NB4 (cell line): Measurements from ENCODE around the gene GRM1.

Experiments
- MAX ChIP-seq: IDR thresholded peaks from 2 replicates; pipeline ENCODE4 v1.6.1; 2011; ENCODE audit warnings: low read depth, low read length
- POLR2A ChIP-seq: IDR thresholded peaks from 2 replicates; pipeline ENCODE4 v1.6.1; 2011; ENCODE audit warnings: mild to moderate bottlenecking; ENCODE audit not compliant: insufficient read length; ENCODE audit errors: extremely low read depth
- TF ChIP-seq, protein P1 (sequence below): IDR thresholded peaks from one replicate; pipeline ENCODE4 v1.5.1; 2012; ENCODE audit warnings: low read depth, low read length

- no peak for TF ChIP-seq POLR2A
- TF ChIP-seq, protein P1, sequence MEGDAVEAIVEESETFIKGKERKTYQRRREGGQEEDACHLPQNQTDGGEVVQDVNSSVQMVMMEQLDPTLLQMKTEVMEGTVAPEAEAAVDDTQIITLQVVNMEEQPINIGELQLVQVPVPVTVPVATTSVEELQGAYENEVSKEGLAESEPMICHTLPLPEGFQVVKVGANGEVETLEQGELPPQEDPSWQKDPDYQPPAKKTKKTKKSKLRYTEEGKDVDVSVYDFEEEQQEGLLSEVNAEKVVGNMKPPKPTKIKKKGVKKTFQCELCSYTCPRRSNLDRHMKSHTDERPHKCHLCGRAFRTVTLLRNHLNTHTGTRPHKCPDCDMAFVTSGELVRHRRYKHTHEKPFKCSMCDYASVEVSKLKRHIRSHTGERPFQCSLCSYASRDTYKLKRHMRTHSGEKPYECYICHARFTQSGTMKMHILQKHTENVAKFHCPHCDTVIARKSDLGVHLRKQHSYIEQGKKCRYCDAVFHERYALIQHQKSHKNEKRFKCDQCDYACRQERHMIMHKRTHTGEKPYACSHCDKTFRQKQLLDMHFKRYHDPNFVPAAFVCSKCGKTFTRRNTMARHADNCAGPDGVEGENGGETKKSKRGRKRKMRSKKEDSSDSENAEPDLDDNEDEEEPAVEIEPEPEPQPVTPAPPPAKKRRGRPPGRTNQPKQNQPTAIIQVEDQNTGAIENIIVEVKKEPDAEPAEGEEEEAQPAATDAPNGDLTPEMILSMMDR, result no peak
- TF ChIP-seq MAX, result no peak
These were observed 316.7 kb downstream of the GRM1 start for GRCh38 chr6:146345598-146345997.
